SW480 (cell line): ENCODE data around the gene CCNB1IP1.
A peak's percentile ranks its signal among the peaks of the same experiment; 100 is the strongest.
"Not testable (repeated sequence)": the region's sequence is repeated elsewhere in the genome, so short reads cannot be mapped to it uniquely, and the experiment has no call there.

Source experiments
- DNase-seq: peaks from one replicate; pipeline ENCODE4 v3.0.0-alpha.2; 2016; ENCODE audit warnings: low spot score

The CCNB1IP1 gene

GRCh38 chr14:20332788-20333493, at the start of gene CCNB1IP1:
TSS of gene CCNB1IP1 (minus strand) at chr14:20333279. CDS start at chr14:20316523, 16,756 bp downstream.
- peak; percentile 91 for DNase-seq

DNA sequence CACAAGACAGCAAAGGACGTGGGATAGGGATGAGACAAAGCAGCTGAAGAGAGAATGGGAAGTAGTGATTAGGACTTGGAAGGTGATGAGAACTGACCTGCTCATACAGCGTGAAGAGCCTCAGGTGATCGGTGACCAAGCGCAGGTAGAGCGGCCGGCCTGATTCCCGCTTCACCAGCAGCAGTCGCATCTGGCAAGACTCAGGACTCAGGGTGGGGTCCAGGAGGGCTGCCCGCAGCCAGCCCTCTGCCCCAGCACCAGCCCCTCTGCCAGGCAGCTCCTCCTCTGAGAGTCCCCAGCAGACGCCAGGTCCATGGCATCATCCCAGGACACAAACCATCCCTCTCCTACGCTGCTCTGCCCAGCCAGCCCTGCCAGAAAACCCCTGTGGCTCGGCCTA, 49.4 kb upstream of the CCNB1IP1 start:
- DNase-seq: no peak

GRCh38 chr14:20381341-20381740, 48.3 kb upstream of the CCNB1IP1 start:
- no peak for DNase-seq

DNA sequence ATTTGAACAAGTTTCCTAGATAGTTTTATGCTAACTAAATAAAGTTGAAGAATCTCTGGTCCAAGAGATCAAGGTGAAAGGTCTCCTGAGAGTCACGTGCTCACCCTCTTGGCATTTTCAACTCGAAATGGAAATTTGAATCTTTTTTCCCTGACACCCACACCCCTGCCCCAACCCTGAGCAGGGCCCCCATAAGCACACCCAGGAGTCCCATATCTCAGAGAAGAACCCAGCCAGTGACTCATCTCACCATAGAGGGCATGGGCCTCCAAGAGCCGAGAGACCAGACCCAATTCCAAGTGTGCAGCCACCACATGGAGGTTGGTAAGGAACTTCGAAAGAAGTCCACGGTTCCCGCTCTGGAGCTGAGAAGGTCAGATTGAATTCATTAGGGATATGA, 47.6 kb upstream of the CCNB1IP1 start:
- DNase-seq: no peak

DNA sequence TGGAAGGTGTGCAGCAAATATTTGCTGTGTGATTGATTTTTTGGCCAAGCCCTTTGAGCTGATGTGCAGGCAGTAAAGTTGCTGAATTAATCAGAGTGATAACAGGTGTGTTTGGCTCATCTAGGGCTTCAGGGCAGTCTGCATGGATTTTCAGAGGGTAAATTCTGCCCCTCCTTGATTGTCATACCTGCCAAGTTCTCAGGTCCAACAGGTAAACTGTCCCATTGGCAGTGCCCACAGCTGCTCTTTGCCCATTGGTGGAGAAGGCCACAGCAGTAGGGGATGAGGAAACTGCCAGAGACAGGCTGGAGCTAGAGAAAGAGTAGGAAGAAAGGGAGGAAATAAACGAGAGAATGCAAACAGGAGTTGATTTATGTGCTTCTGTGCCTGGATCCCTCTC, 46.7 kb upstream of the CCNB1IP1 start:
- DNase-seq: no peak

- no peak for DNase-seq
These were observed 44.1 kb upstream of the CCNB1IP1 start for GRCh38 chr14:20377171-20377570.

DNA sequence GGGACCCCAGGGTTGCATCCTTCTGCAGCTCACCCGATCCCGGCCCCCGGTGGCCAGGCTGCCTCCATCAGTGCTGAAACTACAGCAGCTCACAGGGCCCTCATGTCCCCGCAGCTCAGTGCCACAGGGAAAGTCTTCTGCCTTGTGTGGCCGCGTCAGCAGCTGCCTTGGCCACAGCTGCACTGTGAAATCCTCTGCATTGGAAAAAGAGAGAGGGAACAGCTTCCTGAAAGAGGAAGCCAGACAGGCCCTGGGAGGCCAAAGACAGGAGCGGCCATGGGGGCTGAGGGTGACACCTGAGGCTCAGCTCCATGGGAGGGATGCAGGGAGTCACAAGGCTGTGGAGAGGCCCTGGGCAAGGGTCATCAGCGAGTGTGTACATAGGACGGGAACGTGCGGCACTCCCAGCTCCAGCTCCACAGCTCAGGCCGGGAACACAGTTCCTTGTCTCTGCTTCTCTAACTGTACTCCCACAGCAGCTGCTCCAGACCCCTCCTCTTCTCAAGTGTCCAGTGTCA, 43.1 kb upstream of the CCNB1IP1 start:
- no peak for DNase-seq

DNA sequence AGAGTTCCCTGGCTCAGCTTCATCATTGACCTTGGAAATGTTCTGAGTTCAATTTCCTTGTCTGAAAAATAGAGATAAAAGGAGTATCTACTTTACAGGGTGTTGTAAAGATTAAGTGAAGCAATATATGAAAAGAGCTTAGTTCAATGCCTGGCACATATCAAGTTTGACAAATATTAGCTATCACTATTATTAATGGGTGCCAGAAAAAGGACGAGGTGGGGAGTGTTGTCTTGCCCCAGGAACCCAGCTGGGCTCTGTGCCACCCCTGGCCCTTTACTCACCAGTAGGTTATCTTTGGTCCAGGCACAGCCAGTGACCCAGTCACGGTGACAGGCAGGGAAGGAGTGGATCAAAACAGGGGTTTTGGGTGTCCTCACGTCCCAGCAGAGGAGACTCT, 42.4 kb upstream of the CCNB1IP1 start:
- DNase-seq: no peak

DNA sequence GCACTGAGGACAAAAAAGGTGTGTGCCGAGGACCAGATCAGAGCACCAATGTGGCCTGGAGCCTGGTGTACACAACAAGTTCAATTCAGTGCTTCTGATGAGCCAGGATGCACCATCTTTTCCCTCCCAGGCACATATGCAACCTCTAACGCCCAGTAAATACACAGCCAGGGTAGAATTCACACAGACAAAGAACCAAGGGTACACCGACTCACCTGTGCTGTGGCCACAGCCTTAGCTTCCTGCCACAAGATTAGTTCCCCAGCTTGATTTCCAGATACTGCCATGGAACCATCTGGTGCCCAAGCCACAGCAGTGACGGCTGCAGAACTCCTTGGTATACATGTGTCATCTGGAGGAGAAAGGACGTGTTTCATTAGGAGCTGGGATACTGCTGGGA, 39.7 kb upstream of the CCNB1IP1 start:
- DNase-seq: no peak

DNA sequence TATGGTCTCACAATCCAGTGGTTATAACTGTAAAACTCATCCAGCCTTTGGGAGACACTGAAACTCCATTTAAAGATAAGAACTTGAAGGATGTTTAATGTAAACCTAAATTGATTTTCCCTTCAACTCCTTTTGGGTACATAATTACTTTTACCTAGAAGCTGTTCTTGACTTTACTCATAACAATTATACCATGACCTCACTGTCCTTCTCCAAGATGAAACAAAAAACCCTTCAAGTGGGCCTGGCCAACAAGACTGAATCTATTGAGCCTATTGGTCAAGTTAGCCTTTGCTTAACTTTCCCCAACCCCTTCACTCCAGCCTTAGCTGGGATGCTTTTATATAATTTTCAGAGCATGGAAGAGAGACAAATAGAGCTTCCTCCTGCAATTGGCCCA, 32.8 kb upstream of the CCNB1IP1 start:
- DNase-seq: no peak

DNA sequence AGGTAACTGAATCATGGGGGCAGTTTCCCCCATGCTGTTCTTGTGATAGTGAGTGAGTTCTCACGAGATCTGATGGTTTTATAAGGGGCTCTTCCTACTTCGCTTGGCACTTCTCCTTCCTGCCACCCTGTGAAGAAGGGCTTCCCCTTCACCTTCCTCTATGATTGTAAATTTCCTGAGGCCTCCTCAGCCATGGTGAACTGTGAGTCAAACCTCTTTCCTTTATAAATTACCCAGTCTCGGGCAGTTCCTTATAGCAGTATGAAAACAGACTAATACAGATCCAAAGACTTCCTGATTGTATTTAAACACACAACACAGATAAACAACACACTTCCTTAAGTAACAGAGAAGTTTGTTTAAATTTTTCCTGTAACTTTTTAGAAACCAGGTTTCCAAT, 25.4 kb upstream of the CCNB1IP1 start:
- not testable (repeated sequence) for DNase-seq

- no peak for DNase-seq
These were observed 23.3 kb upstream of the CCNB1IP1 start for GRCh38 chr14:20356422-20356821.

DNA sequence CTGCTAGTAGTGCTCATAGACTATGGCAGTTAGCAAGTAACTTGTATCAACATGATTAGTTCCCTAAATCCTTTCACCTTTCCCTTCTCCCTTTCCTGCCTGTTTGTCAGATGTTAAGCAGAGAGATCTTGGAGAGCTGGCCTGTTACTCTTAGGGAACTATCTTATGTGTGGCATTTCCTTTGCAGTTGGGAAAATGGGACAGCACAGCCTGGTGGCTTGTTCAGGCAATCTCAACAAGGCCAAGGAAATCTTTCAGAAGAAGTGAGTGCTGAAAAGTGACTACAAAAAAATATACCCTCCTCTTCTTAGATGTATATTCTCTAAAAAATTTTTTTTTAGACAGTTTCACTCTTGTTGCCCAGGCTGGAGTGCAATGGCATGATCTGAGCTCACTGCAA, 17.8 kb upstream of the CCNB1IP1 start:
- DNase-seq: no peak

- no peak for DNase-seq
These were observed 17.2 kb upstream of the CCNB1IP1 start for GRCh38 chr14:20350282-20350681.

GRCh38 chr14:20347747-20348146, 14.7 kb upstream of the CCNB1IP1 start:
- no peak for DNase-seq

DNA sequence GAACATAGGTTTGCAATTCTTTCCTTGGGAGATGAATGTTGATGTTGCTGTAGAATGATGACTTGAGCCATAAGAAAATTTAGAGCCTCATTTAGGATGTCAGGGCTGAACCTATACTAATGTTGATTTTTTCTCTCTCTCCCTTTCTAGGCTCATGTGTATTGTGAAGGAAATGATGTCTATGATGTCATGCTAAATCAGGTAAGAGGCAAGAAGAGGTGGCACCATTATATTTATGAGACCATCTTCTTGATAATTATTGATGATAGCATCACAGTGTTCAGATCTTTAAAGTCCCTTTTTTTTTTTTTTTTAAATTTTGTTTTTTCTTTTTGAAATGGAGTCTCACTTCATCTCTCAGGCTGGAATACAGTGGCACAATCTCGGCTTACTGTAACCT, 13.6 kb upstream of the CCNB1IP1 start:
- no peak for DNase-seq

GRCh38 chr14:20345366-20345765, 12.3 kb upstream of the CCNB1IP1 start:
- no peak for DNase-seq

- DNase-seq: no peak
These were observed 10.8 kb upstream of the CCNB1IP1 start for GRCh38 chr14:20343862-20344220.

- peak; percentile 99 for DNase-seq
These were observed 10.2 kb upstream of the CCNB1IP1 start, which contains the start of gene PARP2 for GRCh38 chr14:20343092-20343861. TSS of gene PARP2 (plus strand) at chr14:20343635. CDS start at chr14:20343642, 7 bp downstream.

DNA sequence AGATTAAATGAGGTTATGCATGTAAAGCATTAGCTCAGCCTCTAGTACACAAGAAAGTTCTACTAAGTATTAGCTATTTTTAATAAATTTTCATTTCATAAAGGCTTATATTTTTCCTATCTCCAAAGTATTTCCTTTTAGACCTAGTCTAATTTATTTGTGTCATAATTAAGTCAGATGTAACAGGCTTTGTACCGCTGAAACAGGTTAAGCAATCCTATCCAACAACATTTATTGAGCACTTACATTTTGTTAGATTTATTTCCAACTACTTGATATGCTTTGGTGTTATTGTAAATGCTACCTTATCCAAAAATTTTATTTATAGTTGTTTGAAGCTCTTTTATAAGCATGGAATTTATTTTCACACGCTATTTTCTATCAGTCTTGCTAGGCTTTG, 8.6 kb upstream of the CCNB1IP1 start:
- no peak for DNase-seq

DNA sequence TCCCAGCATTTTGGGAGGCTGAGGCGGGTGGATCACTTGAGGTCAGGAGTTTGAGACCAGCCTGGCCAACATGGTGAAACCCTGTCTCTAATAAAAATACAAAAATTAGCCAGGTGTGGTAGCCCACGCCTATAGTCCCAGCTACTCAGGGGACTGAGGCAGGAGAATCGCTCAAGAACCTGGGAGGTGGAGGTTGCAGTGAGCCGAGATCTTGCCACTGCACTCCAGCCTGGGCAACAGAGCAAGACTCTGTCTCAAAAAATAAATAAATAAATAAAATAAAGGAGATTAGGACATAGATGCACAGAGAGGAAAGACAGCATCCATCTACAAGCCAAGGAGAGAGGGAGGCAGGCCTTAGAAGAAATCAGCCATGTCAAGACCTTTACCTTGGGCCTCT, 8.0 kb upstream of the CCNB1IP1 start:
- DNase-seq: not testable (repeated sequence)

DNA sequence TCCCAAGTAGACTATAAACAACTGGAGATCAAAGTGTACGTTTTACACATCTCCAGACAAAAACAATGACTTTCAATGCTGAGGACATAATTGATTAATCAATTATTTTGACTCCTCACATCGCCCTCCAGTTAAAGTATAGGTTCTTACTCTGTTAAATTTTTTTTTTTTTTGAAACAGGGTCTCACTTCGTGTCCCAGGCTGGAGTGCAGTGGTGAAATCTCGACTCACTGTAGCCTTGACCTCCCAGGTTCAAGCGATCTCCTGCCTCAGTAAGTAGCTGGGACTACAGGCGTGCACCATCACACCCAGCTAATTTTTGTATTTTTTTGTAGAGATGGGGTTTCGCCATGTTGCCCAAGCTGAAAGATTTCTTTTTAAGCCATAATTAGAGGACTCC, 938 bp upstream of the CCNB1IP1 start:
- DNase-seq: no peak

GRCh38 chr14:20333494-20333841, 389 bp upstream of the CCNB1IP1 start:
- DNase-seq: no peak

GRCh38 chr14:20332431-20332787, 670 bp downstream of the CCNB1IP1 start:
- DNase-seq: peak; percentile 26
